ENCODE measurements around the gene TPSAB1. TPM values are rescaled to one million over a fixed set of nuclear protein-coding genes. Genes with fewer than 3 reads are reported as not detected.
"Not testable (repeated sequence)": the region's sequence is repeated elsewhere in the genome, so short reads cannot be mapped to it uniquely, and the experiment has no call there.

TPSAB1 gene
- total RNA-seq: not detected

- POLR2A ChIA-PET; intact Hi-C loops (cut with DNase I, micrococcal nuclease); H3K4me3 Mint-ChIP-seq; H3K27ac Mint-ChIP-seq; H3K4me1 Mint-ChIP-seq; CTCF ChIA-PET; H3K36me3 Mint-ChIP-seq (ENCODE audit: low read depth); H3K9me3 Mint-ChIP-seq (ENCODE audit: low read depth); H3K27me3 Mint-ChIP-seq; DNase-seq; ATAC-seq: not testable (repeated sequence)
Observed at GRCh38 chr16:1240436-1240835, at the start of gene TPSAB1. Gene TPSAB1, plus strand, starts transcription at chr16:1240705. Its CDS starts 234 bp downstream, at chr16:1240939.

DNA sequence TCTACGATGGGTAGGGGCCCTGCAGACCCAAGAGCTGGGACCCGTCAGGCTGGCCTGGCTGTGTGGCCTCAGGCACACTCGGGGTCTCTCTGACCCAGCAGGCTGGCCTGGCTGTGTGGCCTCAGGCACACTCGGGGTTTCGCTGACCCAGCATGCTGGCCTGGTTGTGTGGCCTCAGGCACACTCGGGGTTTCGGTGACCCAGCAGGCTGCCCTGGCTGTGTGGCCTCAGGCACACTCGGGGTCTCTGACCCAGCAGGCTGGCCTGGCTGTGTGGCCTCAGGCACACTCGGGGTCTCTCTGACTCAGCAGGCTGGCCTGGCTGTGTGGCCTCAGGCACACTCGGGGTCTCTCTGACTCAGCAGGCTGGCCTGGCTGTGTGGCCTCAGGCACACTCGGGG, 49.7 kb upstream of the TPSAB1 start:
- H3K27me3 Mint-ChIP-seq; H3K9me3 Mint-ChIP-seq (ENCODE audit: low read depth); H3K27ac Mint-ChIP-seq; ATAC-seq; DNase-seq; CTCF ChIA-PET; H3K4me3 Mint-ChIP-seq; H3K36me3 Mint-ChIP-seq (ENCODE audit: low read depth); H3K4me1 Mint-ChIP-seq; POLR2A ChIA-PET: not testable (repeated sequence)
- intact Hi-C loops (cut with DNase I, micrococcal nuclease): loop anchor here in 1 of 2 experiments (5.0 kb wide), 1 partner anchor 378 kb away; no protein-coding TSS in a partner anchor

- CTCF ChIA-PET: interaction anchor here (0.6 to 0.8 kb wide), 2 partner anchors 48 to 145 kb away, joined by 3 read pairs; no protein-coding TSS in a partner anchor
- no peaks in the 10 kb centered on the region for H3K27me3 Mint-ChIP-seq
Observed at GRCh38 chr16:1192384-1193073, 48.0 kb upstream of the TPSAB1 start.

DNA sequence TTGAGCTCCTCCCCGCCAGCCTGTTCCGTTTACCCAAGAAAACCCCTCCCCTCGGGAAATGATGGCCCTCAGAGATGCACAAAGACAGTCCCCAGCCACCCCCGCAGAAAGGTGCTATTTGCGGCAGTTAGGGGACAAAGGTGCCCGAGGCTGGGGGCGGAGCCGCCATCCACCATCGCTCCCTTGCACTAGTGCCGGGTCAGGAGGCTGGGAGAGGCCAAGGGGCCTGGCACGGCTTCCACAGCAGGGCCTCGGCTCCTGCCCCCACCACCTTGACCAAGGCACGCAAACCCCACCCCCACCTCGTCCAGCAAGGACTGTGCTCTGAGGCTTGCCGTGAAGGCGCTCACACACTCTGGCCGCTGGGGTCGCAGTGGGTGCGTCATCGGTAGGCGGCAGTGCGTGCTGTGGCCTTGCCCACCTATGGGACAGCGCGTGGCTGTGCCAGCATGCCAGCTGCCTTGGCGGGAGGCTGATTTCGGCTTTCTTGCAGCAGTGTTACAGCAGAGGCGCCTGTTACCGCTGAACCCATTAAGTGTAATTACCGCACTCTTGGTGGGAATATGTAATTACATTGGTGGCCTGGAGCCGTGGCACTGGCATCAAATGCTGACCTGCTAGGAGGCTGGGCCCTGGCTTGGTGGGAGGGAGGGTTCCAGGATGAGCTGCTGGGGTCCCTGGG, 47.2 kb upstream of the TPSAB1 start:
- no peak for ATAC-seq
- intact Hi-C loops (cut with DNase I, micrococcal nuclease): loop anchor here in 1 of 2 experiments (5.0 kb wide), 1 partner anchor 381 kb away; no protein-coding TSS in a partner anchor
- no peaks in the 10 kb centered on the region for H3K4me1 Mint-ChIP-seq
- H3K4me3 Mint-ChIP-seq: no peak overlapping the region
- ChIA-PET CTCF (interaction anchor here (0.6 kb wide), 1 partner anchor 146 kb away, joined by 3 read pairs; no protein-coding TSS in a partner anchor), POLR2A (no interaction called here)
- no peaks in the 10 kb centered on the region for H3K36me3 Mint-ChIP-seq (ENCODE audit: low read depth)
- DNase-seq: no peak
- H3K27me3 Mint-ChIP-seq: no peaks in the 10 kb centered on the region
- no peak overlapping the region for H3K27ac Mint-ChIP-seq
- no peaks in the 10 kb centered on the region for H3K9me3 Mint-ChIP-seq (ENCODE audit: low read depth)

More at GRCh38 chr16:1192384-1193073, 48.0 kb upstream of the TPSAB1 start:
- no peak overlapping the region for H3K27ac Mint-ChIP-seq
- no peak for DNase-seq
- POLR2A ChIA-PET: no interaction called here
- no peak overlapping the region for H3K4me3 Mint-ChIP-seq
- no peaks in the 10 kb centered on the region for H3K9me3 Mint-ChIP-seq (ENCODE audit: low read depth)
- no peaks in the 10 kb centered on the region for H3K4me1 Mint-ChIP-seq
- no peak for ATAC-seq
- intact Hi-C loops (cut with DNase I, micrococcal nuclease): loop anchor here in 1 of 2 experiments (5.0 kb wide), 1 partner anchor 380 kb away; no protein-coding TSS in a partner anchor
- no peaks in the 10 kb centered on the region for H3K36me3 Mint-ChIP-seq (ENCODE audit: low read depth)

- Mint-ChIP-seq H3K27ac (no peak overlapping the region), H3K4me1 (no peaks in the 10 kb centered on the region)
Observed at GRCh38 chr16:1193825-1194581, 46.5 kb upstream of the TPSAB1 start.

GRCh38 chr16:1194665-1195392, 45.7 kb upstream of the TPSAB1 start:
- Mint-ChIP-seq H3K9me3 (ENCODE audit: low read depth) (no peaks in the 10 kb centered on the region), H3K27me3 (no peaks in the 10 kb centered on the region), H3K27ac (no peak overlapping the region), H3K4me1 (no peaks in the 10 kb centered on the region), H3K36me3 (ENCODE audit: low read depth) (no peaks in the 10 kb centered on the region), H3K4me3 (no peak overlapping the region)
- POLR2A ChIA-PET: interaction anchor here (0.6 kb wide), 1 partner anchor 230 kb away, joined by 4 read pairs; no protein-coding TSS in a partner anchor
- ATAC-seq: peak; percentile 43
- intact Hi-C loops (cut with DNase I, micrococcal nuclease): loop anchor here (1.0 to 5.0 kb wide), 4 partner anchors 88 to 383 kb away; no protein-coding TSS in a partner anchor
- CTCF ChIA-PET: no interaction called here
- DNase-seq: peak; percentile 49

More at GRCh38 chr16:1193825-1194581, 46.5 kb upstream of the TPSAB1 start:
- POLR2A ChIA-PET: interaction anchor here (0.6 kb wide), 1 partner anchor 230 kb away, joined by 4 read pairs; no protein-coding TSS in a partner anchor
- CTCF ChIA-PET: no interaction called here
- no peak for ATAC-seq
- DNase-seq: no peak
- Mint-ChIP-seq H3K27me3 (no peaks in the 10 kb centered on the region), H3K4me3 (no peak overlapping the region), H3K9me3 (ENCODE audit: low read depth) (no peaks in the 10 kb centered on the region), H3K36me3 (ENCODE audit: low read depth) (no peaks in the 10 kb centered on the region)
- intact Hi-C loops (cut with DNase I, micrococcal nuclease): loop anchor here (1.0 to 5.0 kb wide), 4 partner anchors 87 to 382 kb away; no protein-coding TSS in a partner anchor

DNA sequence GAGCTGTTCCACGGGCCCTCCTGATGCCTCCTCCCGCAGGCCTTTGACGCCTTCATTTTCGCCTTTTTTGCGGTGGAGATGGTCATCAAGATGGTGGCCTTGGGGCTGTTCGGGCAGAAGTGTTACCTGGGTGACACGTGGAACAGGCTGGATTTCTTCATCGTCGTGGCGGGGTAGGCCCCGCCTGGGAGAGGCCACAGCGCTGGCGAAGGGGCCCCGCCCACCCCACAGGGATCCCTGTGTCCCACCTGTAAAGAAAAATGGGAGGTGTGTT, 45.2 kb upstream of the TPSAB1 start:
- intact Hi-C loops (cut with DNase I, micrococcal nuclease): loop anchor here (2.0 kb wide), 2 partner anchors 89 to 139 kb away; no protein-coding TSS in a partner anchor

DNA sequence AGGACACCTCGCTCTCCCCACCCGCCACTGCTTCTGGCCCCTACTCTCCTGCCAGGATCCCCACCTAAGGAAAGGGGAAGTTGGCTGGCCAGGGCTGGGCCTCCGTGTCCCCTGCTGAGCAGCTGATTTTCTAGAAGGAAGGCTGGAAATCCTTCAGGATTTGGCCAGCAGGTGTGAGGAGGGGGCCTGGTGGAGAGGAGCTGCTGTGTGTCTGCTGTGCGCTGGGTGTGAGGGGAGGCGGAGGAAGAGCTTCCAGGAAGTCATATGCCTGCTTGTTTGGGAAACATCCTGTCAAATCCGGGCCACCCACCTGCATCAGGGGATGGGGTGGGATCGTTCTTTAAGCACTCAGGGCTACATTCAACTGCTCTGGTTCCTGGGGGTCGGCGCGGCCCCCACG, 44.0 kb upstream of the TPSAB1 start:
- no peak overlapping the region for H3K27ac Mint-ChIP-seq
- H3K9me3 Mint-ChIP-seq (ENCODE audit: low read depth): no peaks in the 10 kb centered on the region
- DNase-seq (no peak), ATAC-seq (no peak)
- ChIA-PET POLR2A (no interaction called here), CTCF (no interaction called here)
- intact Hi-C loops (cut with DNase I, micrococcal nuclease): no loop called here
- H3K4me3 Mint-ChIP-seq: no peak overlapping the region
- H3K27me3 Mint-ChIP-seq: no peaks in the 10 kb centered on the region
- H3K36me3 Mint-ChIP-seq (ENCODE audit: low read depth): no peaks in the 10 kb centered on the region
- H3K4me1 Mint-ChIP-seq: no peaks in the 10 kb centered on the region

More for the DNA sequence above, 45.2 kb upstream of the TPSAB1 start:
- ATAC-seq: no peak
- H3K4me1 Mint-ChIP-seq: no peaks in the 10 kb centered on the region
- CTCF ChIA-PET: no interaction called here
- H3K27me3 Mint-ChIP-seq: no peaks in the 10 kb centered on the region
- DNase-seq: no peak
- no peak overlapping the region for H3K27ac Mint-ChIP-seq
- POLR2A ChIA-PET: no interaction called here
- H3K36me3 Mint-ChIP-seq (ENCODE audit: low read depth): no peaks in the 10 kb centered on the region
- no peaks in the 10 kb centered on the region for H3K9me3 Mint-ChIP-seq (ENCODE audit: low read depth)
- no peak overlapping the region for H3K4me3 Mint-ChIP-seq

DNA sequence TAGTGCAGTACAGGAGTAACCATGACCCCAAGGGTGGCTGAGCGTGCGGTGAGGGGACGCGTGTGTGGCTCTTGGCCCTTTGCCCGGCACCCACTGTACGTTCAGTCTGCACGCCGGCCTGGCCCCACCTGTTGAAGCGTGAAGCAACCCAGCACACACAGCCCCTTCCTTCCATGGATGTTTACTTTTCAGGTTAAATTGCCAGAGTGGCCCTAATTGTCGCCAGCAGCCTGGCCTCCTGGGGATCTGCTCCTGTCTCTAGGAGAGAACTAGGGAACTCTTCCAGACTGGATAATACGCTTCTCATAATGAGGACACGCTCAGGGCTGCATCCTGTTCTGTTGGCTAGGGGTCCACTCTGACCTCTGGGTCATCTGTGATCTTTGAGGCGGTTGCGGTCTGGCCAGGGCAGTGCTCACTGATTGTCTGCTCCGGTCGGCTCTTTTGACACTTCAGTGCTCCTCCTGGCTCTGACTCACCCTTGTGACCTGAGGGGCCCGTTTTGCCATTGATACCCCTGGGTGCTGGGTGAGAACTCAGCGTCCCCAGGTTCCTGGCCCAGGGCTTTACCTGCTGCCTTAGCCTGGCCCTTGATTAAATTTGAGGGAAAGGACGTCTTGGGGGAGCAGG, 43.2 kb upstream of the TPSAB1 start:
- ChIA-PET POLR2A (no interaction called here), CTCF (no interaction called here)
- ATAC-seq: no peak
- no peak overlapping the region for H3K4me3 Mint-ChIP-seq
- H3K4me1 Mint-ChIP-seq: no peaks in the 10 kb centered on the region
- no peak overlapping the region for H3K27ac Mint-ChIP-seq
- intact Hi-C loops (cut with DNase I, micrococcal nuclease): no loop called here
- H3K36me3 Mint-ChIP-seq (ENCODE audit: low read depth): no peaks in the 10 kb centered on the region
- H3K9me3 Mint-ChIP-seq (ENCODE audit: low read depth): no peaks in the 10 kb centered on the region
- no peak for DNase-seq
- no peaks in the 10 kb centered on the region for H3K27me3 Mint-ChIP-seq

DNA sequence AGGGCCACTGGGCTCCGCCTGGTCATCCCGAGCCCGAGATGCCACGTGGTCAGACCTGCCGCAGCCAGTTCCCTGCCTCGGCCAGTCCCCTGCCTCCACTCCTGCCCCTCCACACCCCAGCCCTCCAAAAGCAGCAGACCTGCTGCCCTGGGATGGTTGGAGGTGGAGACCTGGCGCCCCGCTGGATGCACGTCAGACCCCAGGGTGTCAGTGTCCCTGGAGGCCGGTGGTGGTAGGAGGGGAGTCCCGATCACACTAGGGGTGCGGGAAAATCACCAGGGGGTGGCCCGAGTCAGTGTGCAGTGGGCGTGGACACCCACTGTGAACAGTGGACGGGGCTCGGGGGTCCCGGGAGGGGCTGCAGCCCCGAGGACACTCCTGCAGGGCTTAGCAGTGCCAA, 42.3 kb upstream of the TPSAB1 start:
- no peak overlapping the region for H3K4me3 Mint-ChIP-seq
- no peak overlapping the region for H3K27ac Mint-ChIP-seq
- no peak for DNase-seq
- no peaks in the 10 kb centered on the region for H3K36me3 Mint-ChIP-seq (ENCODE audit: low read depth)
- ATAC-seq: no peak
- POLR2A ChIA-PET: no interaction called here
- intact Hi-C loops (cut with DNase I, micrococcal nuclease): no loop called here
- no peaks in the 10 kb centered on the region for H3K9me3 Mint-ChIP-seq (ENCODE audit: low read depth)
- no peaks in the 10 kb centered on the region for H3K4me1 Mint-ChIP-seq
- CTCF ChIA-PET: no interaction called here
- no peaks in the 10 kb centered on the region for H3K27me3 Mint-ChIP-seq
